Activated gamma-delta T cell treated with anti-CD3 and anti-CD28 coated beads, Interleukin-2, amount 50 U/mL, for 16 hours (primary cell): ENCODE measurements around the gene NLRP12.
"Not testable (repeated sequence)": the region's sequence is repeated elsewhere in the genome, so short reads cannot be mapped to it uniquely, and the experiment has no call there.

Source experiments
- DNase-seq: peaks from one replicate; pipeline ENCODE4 v3.0.0-alpha.2; 2020; ENCODE audit warnings: low read depth

Gene NLRP12

GRCh38 chr19:53824134-53824611, at the start of gene NLRP12:
TSS of gene NLRP12 (minus strand) at chr19:53824314. CDS start at chr19:53824174, 140 bp downstream.
- no peak for DNase-seq

- DNase-seq, result no peak
Observed at GRCh38 chr19:53872762-53873161, 48.6 kb upstream of the NLRP12 start.

- no peak for DNase-seq
Observed at GRCh38 chr19:53871454-53871853, 47.3 kb upstream of the NLRP12 start.

- no peak for DNase-seq
Observed at GRCh38 chr19:53870485-53870844, 46.4 kb upstream of the NLRP12 start.

GRCh38 chr19:53869805-53870484, 45.8 kb upstream of the NLRP12 start:
- DNase-seq, result not testable (repeated sequence)

- peak; percentile 81 for DNase-seq
Observed at GRCh38 chr19:53868892-53869804, 45.0 kb upstream of the NLRP12 start.

GRCh38 chr19:53868091-53868891, 44.2 kb upstream of the NLRP12 start:
- no peak for DNase-seq

- DNase-seq, result peak; percentile 100
Observed at GRCh38 chr19:53867225-53868090, 43.3 kb upstream of the NLRP12 start, which contains the start of gene MYADM. TSS of gene MYADM (plus strand) at chr19:53867883. CDS start at chr19:53873530, 5,647 bp downstream.

- no peak for DNase-seq
Observed at GRCh38 chr19:53866865-53867224, 42.7 kb upstream of the NLRP12 start.

GRCh38 chr19:53865918-53866864, 42.1 kb upstream of the NLRP12 start:
- DNase-seq, result peak; percentile 38

- no peak for DNase-seq
Observed at GRCh38 chr19:53865523-53865917, 41.4 kb upstream of the NLRP12 start.

GRCh38 chr19:53864308-53864836, 40.3 kb upstream of the NLRP12 start:
- no peak for DNase-seq

GRCh38 chr19:53853707-53854106, 29.6 kb upstream of the NLRP12 start:
- no peak for DNase-seq

- DNase-seq, result no peak
Observed at GRCh38 chr19:53849237-53849676, 25.1 kb upstream of the NLRP12 start.

GRCh38 chr19:53847555-53847954, 23.4 kb upstream of the NLRP12 start:
- no peak for DNase-seq

GRCh38 chr19:53844849-53845246, 20.7 kb upstream of the NLRP12 start:
- DNase-seq, result no peak

GRCh38 chr19:53840914-53841313, 16.8 kb upstream of the NLRP12 start:
- DNase-seq, result not testable (repeated sequence)

- DNase-seq, result not testable (repeated sequence)
Observed at GRCh38 chr19:53840241-53840640, 16.1 kb upstream of the NLRP12 start.

- not testable (repeated sequence) for DNase-seq
Observed at GRCh38 chr19:53838446-53838845, 14.3 kb upstream of the NLRP12 start.

GRCh38 chr19:53832861-53833260, 8.7 kb upstream of the NLRP12 start:
- DNase-seq, result not testable (repeated sequence)
